ENCODE measurements around the gene SPTBN5.

Gene SPTBN5

DNA sequence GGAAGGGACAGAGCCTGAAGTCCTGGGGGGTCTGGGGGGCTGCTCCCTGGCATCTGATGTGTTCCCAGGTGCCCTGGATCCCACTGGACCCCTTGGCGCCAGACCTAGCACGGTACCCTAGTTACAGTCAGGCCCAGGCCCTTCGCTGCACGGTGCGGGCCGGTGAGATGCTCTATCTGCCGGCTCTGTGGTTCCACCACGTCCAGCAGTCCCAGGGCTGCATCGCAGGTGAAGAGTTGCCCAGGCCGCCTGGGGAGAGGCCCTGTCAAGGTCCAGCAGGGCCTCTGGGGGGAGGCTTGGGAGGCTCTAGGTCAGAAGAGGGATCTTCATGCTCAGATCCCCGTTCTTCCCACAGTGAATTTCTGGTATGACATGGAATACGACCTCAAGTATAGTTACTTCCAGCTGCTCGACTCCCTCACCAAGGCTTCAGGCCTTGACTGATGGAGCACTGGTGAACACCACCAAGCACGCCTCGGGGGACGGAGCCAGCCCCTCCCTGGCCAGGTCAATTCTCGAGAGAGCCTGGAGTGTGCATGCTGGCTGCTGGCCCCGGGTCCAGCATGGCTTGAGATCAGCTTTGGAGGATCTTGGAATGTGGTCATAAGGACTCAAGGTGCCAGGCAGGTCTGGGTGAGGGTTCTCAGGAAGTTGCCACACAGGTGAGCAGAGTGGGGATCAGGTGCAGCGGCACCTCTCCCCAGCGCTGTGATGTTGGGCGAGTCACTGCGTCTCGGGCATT, 57.0 kb downstream of the SPTBN5 start:
- Histone ChIP-seq H3K27me3 (ENCODE audit: insufficient read depth, low read length) (no peaks in the 10 kb centered on the region), H3F3A (ENCODE audit: insufficient read depth, low read length) (no peaks in the 10 kb centered on the region), H3K27ac (ENCODE audit: low read depth, low read length, poor library complexity, severe bottlenecking) (no peak overlapping the region), H3K79me2 (ENCODE audit: insufficient read depth, low read length) (no peaks in the 10 kb centered on the region), H3K36me3 (ENCODE audit: insufficient read depth, low read length) (no peaks in the 10 kb centered on the region), H3K9ac (ENCODE audit: low read length) (no peak overlapping the region), H3K4me1 (ENCODE audit: insufficient read depth, low read length, severe bottlenecking) (peaks cover 6% of the 10 kb centered on the region), H4K20me1 (ENCODE audit: insufficient read depth, low read length) (no peaks in the 10 kb centered on the region), H3K4me3 (ENCODE audit: low read depth, low read length, poor library complexity, severe bottlenecking) (no peak overlapping the region), H3K9me2 (ENCODE audit: low read depth, low read length) (no peaks in the 10 kb centered on the region), H3K9me3 (ENCODE audit: low read length) (no peaks in the 10 kb centered on the region), H3K4me2 (ENCODE audit: low read length) (no peak overlapping the region), H2AFZ (ENCODE audit: low read length) (no peak overlapping the region)
- TF ChIP-seq EZH2 (IDR thresholded peaks at IDR 0.05; ENCODE audit: borderline replicate concordance, low read length) = no peak
- TF ChIP-seq, protein P1, sequence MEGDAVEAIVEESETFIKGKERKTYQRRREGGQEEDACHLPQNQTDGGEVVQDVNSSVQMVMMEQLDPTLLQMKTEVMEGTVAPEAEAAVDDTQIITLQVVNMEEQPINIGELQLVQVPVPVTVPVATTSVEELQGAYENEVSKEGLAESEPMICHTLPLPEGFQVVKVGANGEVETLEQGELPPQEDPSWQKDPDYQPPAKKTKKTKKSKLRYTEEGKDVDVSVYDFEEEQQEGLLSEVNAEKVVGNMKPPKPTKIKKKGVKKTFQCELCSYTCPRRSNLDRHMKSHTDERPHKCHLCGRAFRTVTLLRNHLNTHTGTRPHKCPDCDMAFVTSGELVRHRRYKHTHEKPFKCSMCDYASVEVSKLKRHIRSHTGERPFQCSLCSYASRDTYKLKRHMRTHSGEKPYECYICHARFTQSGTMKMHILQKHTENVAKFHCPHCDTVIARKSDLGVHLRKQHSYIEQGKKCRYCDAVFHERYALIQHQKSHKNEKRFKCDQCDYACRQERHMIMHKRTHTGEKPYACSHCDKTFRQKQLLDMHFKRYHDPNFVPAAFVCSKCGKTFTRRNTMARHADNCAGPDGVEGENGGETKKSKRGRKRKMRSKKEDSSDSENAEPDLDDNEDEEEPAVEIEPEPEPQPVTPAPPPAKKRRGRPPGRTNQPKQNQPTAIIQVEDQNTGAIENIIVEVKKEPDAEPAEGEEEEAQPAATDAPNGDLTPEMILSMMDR (IDR thresholded peaks at IDR 0.05; ENCODE audit: low read length) = no peak

GRCh38 chr15:41836073-41836472, 57.8 kb downstream of the SPTBN5 start:
- Histone ChIP-seq H3F3A (ENCODE audit: insufficient read depth, low read length) (no peaks in the 10 kb centered on the region), H3K36me3 (ENCODE audit: insufficient read depth, low read length) (no peaks in the 10 kb centered on the region), H2AFZ (ENCODE audit: low read length) (no peak overlapping the region), H3K9me3 (ENCODE audit: low read length) (no peaks in the 10 kb centered on the region), H3K27me3 (ENCODE audit: insufficient read depth, low read length) (no peaks in the 10 kb centered on the region), H3K9me2 (ENCODE audit: low read depth, low read length) (no peaks in the 10 kb centered on the region), H3K9ac (ENCODE audit: low read length) (no peak overlapping the region), H4K20me1 (ENCODE audit: insufficient read depth, low read length) (no peaks in the 10 kb centered on the region), H3K79me2 (ENCODE audit: insufficient read depth, low read length) (no peaks in the 10 kb centered on the region), H3K4me3 (ENCODE audit: low read depth, low read length, poor library complexity, severe bottlenecking) (no peak overlapping the region), H3K27ac (ENCODE audit: low read depth, low read length, poor library complexity, severe bottlenecking) (no peak overlapping the region), H3K4me1 (ENCODE audit: insufficient read depth, low read length, severe bottlenecking) (peaks cover 6% of the 10 kb centered on the region), H3K4me2 (ENCODE audit: low read length) (no peak overlapping the region)
- TF ChIP-seq EZH2 (IDR thresholded peaks at IDR 0.05; ENCODE audit: borderline replicate concordance, low read length) = no peak
- TF ChIP-seq, protein P1 (IDR thresholded peaks at IDR 0.05; ENCODE audit: low read length) = no peak

GRCh38 chr15:41834096-41834495, 59.8 kb downstream of the SPTBN5 start:
- Histone ChIP-seq H4K20me1 (ENCODE audit: insufficient read depth, low read length) (no peaks in the 10 kb centered on the region), H3K27ac (ENCODE audit: low read depth, low read length, poor library complexity, severe bottlenecking) (no peak overlapping the region)
- TF ChIP-seq, protein P1 (IDR thresholded peaks at IDR 0.05; ENCODE audit: low read length) = no peak
- TF ChIP-seq EZH2 (IDR thresholded peaks at IDR 0.05; ENCODE audit: borderline replicate concordance, low read length) = no peak

More at GRCh38 chr15:41834096-41834495, 59.8 kb downstream of the SPTBN5 start:
- Histone ChIP-seq H3F3A (ENCODE audit: insufficient read depth, low read length) (no peaks in the 10 kb centered on the region), H3K4me1 (ENCODE audit: insufficient read depth, low read length, severe bottlenecking) (peaks cover 6% of the 10 kb centered on the region), H3K9me2 (ENCODE audit: low read depth, low read length) (no peaks in the 10 kb centered on the region), H3K4me3 (ENCODE audit: low read depth, low read length, poor library complexity, severe bottlenecking) (no peak overlapping the region), H3K36me3 (ENCODE audit: insufficient read depth, low read length) (no peaks in the 10 kb centered on the region), H3K9me3 (ENCODE audit: low read length) (no peaks in the 10 kb centered on the region), H3K27me3 (ENCODE audit: insufficient read depth, low read length) (no peaks in the 10 kb centered on the region), H2AFZ (ENCODE audit: low read length) (no peak overlapping the region), H3K9ac (ENCODE audit: low read length) (no peak overlapping the region), H3K79me2 (ENCODE audit: insufficient read depth, low read length) (no peaks in the 10 kb centered on the region), H3K4me2 (ENCODE audit: low read length) (no peak overlapping the region)
